ENCODE measurements around the gene DLG5.

DNA sequence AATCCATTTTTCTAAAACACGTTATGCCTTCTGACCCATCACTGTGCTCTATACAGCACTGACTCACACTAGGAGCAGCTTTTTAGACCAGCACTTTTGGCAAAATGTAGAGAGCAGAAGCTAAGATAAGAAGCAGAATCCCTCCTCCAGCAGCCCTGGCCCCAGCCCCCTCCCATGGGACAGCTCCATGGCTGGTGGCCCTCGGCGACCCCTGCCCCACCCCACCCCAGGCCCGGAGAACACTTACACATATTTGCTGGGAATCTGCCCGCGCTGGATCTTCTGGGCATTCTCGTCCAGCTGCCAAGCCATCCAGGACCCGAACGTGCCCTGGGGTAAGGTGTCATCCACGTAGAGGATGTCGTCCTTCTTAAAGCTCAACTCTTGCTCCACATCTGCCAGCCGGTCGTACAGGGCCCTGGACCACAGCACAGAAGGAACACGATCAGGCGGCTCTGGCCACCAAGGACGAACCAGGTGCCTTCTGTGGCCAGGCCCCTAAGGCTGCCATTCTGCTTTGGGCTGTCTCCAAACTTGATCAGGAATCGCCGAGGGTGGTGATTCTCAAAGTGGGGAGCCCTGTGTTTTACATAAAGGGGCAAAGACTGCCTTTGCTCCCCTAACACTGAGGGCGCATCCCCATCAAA, 119.9 kb downstream of the DLG5 start:
- TF ChIP-seq, protein P1, sequence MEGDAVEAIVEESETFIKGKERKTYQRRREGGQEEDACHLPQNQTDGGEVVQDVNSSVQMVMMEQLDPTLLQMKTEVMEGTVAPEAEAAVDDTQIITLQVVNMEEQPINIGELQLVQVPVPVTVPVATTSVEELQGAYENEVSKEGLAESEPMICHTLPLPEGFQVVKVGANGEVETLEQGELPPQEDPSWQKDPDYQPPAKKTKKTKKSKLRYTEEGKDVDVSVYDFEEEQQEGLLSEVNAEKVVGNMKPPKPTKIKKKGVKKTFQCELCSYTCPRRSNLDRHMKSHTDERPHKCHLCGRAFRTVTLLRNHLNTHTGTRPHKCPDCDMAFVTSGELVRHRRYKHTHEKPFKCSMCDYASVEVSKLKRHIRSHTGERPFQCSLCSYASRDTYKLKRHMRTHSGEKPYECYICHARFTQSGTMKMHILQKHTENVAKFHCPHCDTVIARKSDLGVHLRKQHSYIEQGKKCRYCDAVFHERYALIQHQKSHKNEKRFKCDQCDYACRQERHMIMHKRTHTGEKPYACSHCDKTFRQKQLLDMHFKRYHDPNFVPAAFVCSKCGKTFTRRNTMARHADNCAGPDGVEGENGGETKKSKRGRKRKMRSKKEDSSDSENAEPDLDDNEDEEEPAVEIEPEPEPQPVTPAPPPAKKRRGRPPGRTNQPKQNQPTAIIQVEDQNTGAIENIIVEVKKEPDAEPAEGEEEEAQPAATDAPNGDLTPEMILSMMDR (IDR thresholded peaks at IDR 0.05), result no peak
- TF ChIP-seq TEAD4 (IDR thresholded peaks at IDR 0.05; ENCODE audit: borderline replicate concordance, insufficient read depth) (no peak), GABPA (IDR thresholded peaks at IDR 0.05; ENCODE audit: low read depth) (no peak), RAD21 (IDR thresholded peaks at IDR 0.05; ENCODE audit: low read length) (no peak), SIN3A (IDR thresholded peaks at IDR 0.05; ENCODE audit: borderline replicate concordance, low read depth, low read length) (no peak), ELF1 (IDR thresholded peaks at IDR 0.05) (no peak), USF2 (IDR thresholded peaks at IDR 0.05; ENCODE audit: borderline replicate concordance, low read depth, low read length) (no peak), EP300 (IDR thresholded peaks at IDR 0.05; ENCODE audit: borderline replicate concordance in 1 of 2, low read depth in 1 of 2, low read length in 1 of 2) (no peak), EZH2phosphoT487 (IDR thresholded peaks at IDR 0.05; ENCODE audit: borderline replicate concordance, low read depth) (no peak)
